Endothelial cell of umbilical vein (primary cell): ENCODE data around the gene PTH1R. TPM values are rescaled to one million over a fixed set of nuclear protein-coding genes. Genes with fewer than 3 reads are reported as not detected.

Experiments
- BruUV-seq: library from RNA; stranded (reverse); fragments of 400-500 nt; replicated peaks from 2 replicates; lab custom pipeline; 2021; lab: Mats Ljungman, UMichigan
- CTCF ChIA-PET: fragments of 300-600, 350-600 bp; sonication (Branson Sonifier 250); formaldehyde crosslinking; loops from one replicate; lab custom pipeline; 2021; ENCODE audit warnings: antibody characterized with exemption, inconsistent platforms; lab: Charles Lee
- POLR2A ChIA-PET: fragments of 300-600, 350-600 bp; sonication (Branson Sonifier 250); formaldehyde crosslinking; loops from one replicate; lab custom pipeline; 2021; ENCODE audit warnings: antibody characterized with exemption, inconsistent platforms; lab: Charles Lee
- DNase-seq: peaks from one replicate; pipeline ENCODE4 v3.0.0-alpha.2; 2011; ENCODE audit warnings: low read depth, low spot score
- FAIRE-seq: peaks from 2 replicates; lab custom pipeline; 2011; peaks lifted over from hg19 to GRCh38; lab: Jason Lieb, UNC
- H2AFZ ChIP-seq: 2 replicates; pipeline ENCODE4 v1.6.0; 2012; ENCODE audit warnings: low read depth, low read length, control low read depth, inconsistent platforms
- H3K27ac ChIP-seq: 2 replicates; pipeline ENCODE4 v1.5.1; 2011; ENCODE audit warnings: low read depth, mild to moderate bottlenecking, control low read depth, low read length, moderate library complexity; ENCODE audit not compliant: insufficient read depth
- H3K27me3 ChIP-seq, 2 experiments: 2 replicates each; pipeline versions ENCODE4 v1.6.0 to v1.6.1; 2011; ENCODE audit warnings: low read length in 2 of 2, mixed read lengths in 1 of 2; ENCODE audit not compliant: control insufficient read depth in 2 of 2, insufficient read depth in 2 of 2
- H3K36me3 ChIP-seq, 2 experiments: 2 replicates in 1 of 2; 3 replicates in 1 of 2; pipeline ENCODE4 v1.5.1; 2011; ENCODE audit warnings: low read length in 2 of 2, mild to moderate bottlenecking in 1 of 2, moderate library complexity in 1 of 2; ENCODE audit not compliant: control insufficient read depth in 2 of 2, insufficient read depth in 2 of 2; ENCODE audit errors: extremely low read depth in 1 of 2
- H3K4me1 ChIP-seq: 3 replicates; pipeline ENCODE4 v1.5.1; 2011; ENCODE audit warnings: mild to moderate bottlenecking, low read length; ENCODE audit not compliant: control insufficient read depth, insufficient read depth; ENCODE audit errors: extremely low read depth
- H3K4me2 ChIP-seq: 2 replicates; pipeline ENCODE4 v1.6.1; 2011; ENCODE audit warnings: low read length, control low read depth, mixed read lengths; ENCODE audit not compliant: insufficient read depth
- H3K4me3 ChIP-seq, 3 experiments: fragments of 200-600 bp in 1 of 3; sonication (generic), shearing (Covaris generic) in 1 of 3; replicated peaks in 1 of 3; 2 replicates each; pipeline ENCODE4 v1.5.1; 2011 to 2016; ENCODE audit warnings: control low read depth in 3 of 3, low read length in 3 of 3, mild to moderate bottlenecking in 2 of 3, inconsistent platforms in 1 of 3, low read depth in 1 of 3, moderate library complexity in 1 of 3; ENCODE audit not compliant: insufficient read depth in 1 of 3
- H3K79me2 ChIP-seq: 2 replicates; pipeline ENCODE4 v1.6.0; 2012; ENCODE audit warnings: low read length, inconsistent platforms; ENCODE audit not compliant: control insufficient read depth, insufficient read depth
- H3K9ac ChIP-seq: replicated peaks from 2 replicates; pipeline ENCODE3; 2011; ENCODE audit warnings: low read length, control low read depth; ENCODE audit not compliant: insufficient read depth; ENCODE audit errors: extremely low read depth
- H3K9me1 ChIP-seq: replicated peaks from 3 replicates; pipeline ENCODE4 v1.6.0; 2011; ENCODE audit warnings: mild to moderate bottlenecking, low read length; ENCODE audit not compliant: control insufficient read depth, insufficient read depth; ENCODE audit errors: extremely low read depth
- H3K9me3 ChIP-seq: replicated peaks from 2 replicates; pipeline ENCODE4 v1.5.1; 2012; ENCODE audit warnings: low read length, inconsistent platforms; ENCODE audit not compliant: control insufficient read depth, insufficient read depth
- H4K20me1 ChIP-seq: replicated peaks from 2 replicates; pipeline ENCODE3; 2011; ENCODE audit warnings: mild to moderate bottlenecking, low read length; ENCODE audit not compliant: control insufficient read depth, insufficient read depth; ENCODE audit errors: extremely low read depth
- CTCF ChIP-seq, 2 donors: IDR thresholded peaks; 1 replicate in 1 of 2; 2 replicates in 1 of 2; pipeline ENCODE4 v1.5.1; 2011; ENCODE audit warnings: low read length in 2 of 2, mild to moderate bottlenecking in 2 of 2, moderate library complexity in 2 of 2, control low read depth in 1 of 2, inconsistent platforms in 1 of 2, low read depth in 1 of 2; ENCODE audit not compliant: insufficient read depth in 1 of 2; ENCODE audit errors: extremely low read depth in 1 of 2
- EZH2 ChIP-seq: IDR thresholded peaks from 2 replicates; pipeline ENCODE4 v1.6.1; 2012; ENCODE audit warnings: borderline replicate concordance, low read depth, mild to moderate bottlenecking, moderate library complexity, low read length, inconsistent platforms; ENCODE audit not compliant: severe bottlenecking
- FOS ChIP-seq: IDR thresholded peaks from 2 replicates; pipeline ENCODE4 v1.6.1; 2011; ENCODE audit warnings: mild to moderate bottlenecking, low read length, moderate library complexity, borderline replicate concordance; ENCODE audit not compliant: insufficient read depth
- GATA2 ChIP-seq: IDR thresholded peaks from 2 replicates; pipeline ENCODE4 v1.7.0; 2011; ENCODE audit warnings: low read depth, mild to moderate bottlenecking, moderate library complexity, mixed read lengths, low read length; ENCODE audit not compliant: insufficient read length, insufficient read depth
- JUN ChIP-seq: IDR thresholded peaks from 2 replicates; pipeline ENCODE4 v1.6.1; 2011; ENCODE audit warnings: borderline replicate concordance, low read depth; ENCODE audit not compliant: insufficient read length, insufficient read depth
- MYC ChIP-seq: IDR thresholded peaks from one replicate; pipeline ENCODE4 v1.6.1; 2011; ENCODE audit warnings: mild to moderate bottlenecking, low read depth, low read length
- POLR2A ChIP-seq: IDR thresholded peaks from 2 replicates; pipeline ENCODE4 v1.6.1; 2012; ENCODE audit warnings: low read depth, mild to moderate bottlenecking, control low read depth, low read length
- POLR2AphosphoS5 ChIP-seq: IDR thresholded peaks from 2 replicates; pipeline ENCODE4 v1.6.1; 2012; ENCODE audit warnings: low read depth, mild to moderate bottlenecking, control low read depth, low read length, moderate library complexity; ENCODE audit not compliant: insufficient read depth
- dilution Hi-C: fragments of 300-500 bp; cut with MboI; formaldehyde crosslinking; loops from one replicate; pipeline ENCODE4 v1.15.0; 2019; ENCODE audit warnings: low sequenced_read_pairs; ENCODE audit not compliant: extremely low pct_ligation_motif_present
- intact Hi-C: fragments of 100-400 bp; cut with micrococcal nuclease; formaldehyde crosslinking; loops from one replicate; pipeline ENCODE4 v1.10.0; 2022
- polyA plus RNA-seq, 4 experiments: library from polyadenylated mRNA; depleted of rRNA in 3 of 4; stranded (reverse) in 3 of 4; unstranded in 1 of 4; fragments of >200 nt; gene quantifications; 2 replicates each; pipeline versions ENCODE4 v1.2.1 to v1.2.3, GENCODE V29; 2011 to 2012; ENCODE audit warnings: missing spikeins in 1 of 4
- total RNA-seq: library from RNA; stranded (reverse); gene quantifications from 2 replicates; pipeline ENCODE4 v1.2.3, GENCODE V29; 2021
- TF ChIP-seq, protein P1 (sequence below): IDR thresholded peaks from 2 replicates; pipeline ENCODE4 v1.6.1; 2011; ENCODE audit not compliant: insufficient read depth, insufficient read length

Gene PTH1R
- total and polyA plus RNA-seq, 2 donors (not counting 3 experiments of a cell fraction or from before 2014, with no cell fraction given): 0.08 to 0.46 TPM

DNA sequence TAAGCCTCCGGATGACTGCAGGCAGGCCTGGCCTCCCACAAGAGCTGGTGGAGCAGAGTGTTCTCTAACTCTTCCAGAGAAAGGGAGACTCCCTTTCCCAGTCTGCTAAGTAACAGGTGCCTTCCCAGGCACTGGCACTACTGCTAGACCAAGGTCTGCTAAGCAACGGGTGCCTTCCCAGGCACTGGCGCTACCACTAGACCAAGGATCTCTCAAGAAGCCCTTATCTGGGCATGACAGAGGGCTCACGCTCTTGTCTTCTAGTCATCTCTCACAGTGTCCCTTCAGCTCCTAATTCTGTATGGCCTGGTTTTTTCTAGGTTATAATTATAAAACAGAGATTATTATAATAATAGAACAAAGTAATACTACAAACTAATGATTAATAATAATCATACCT, 42.0 kb upstream of the PTH1R start:
- BruUV-seq: no TSS peak
- Histone ChIP-seq H2AFZ (no peak overlapping the region), H3K79me2 (no peaks in the 10 kb centered on the region), H3K9me3 (no peaks in the 10 kb centered on the region), H3K4me2 (no peak overlapping the region), H3K36me3 (no peaks in the 10 kb centered on the region), H3K27ac (no peak overlapping the region), H3K4me1 (no peaks in the 10 kb centered on the region), H3K4me3 (no peak overlapping the region), H3K27me3 (peaks cover 0 to 3% of the 10 kb centered on the region in 2 experiments), H3K9me1 (no peaks in the 10 kb centered on the region), H3K9ac (no peak overlapping the region), H4K20me1 (no peaks in the 10 kb centered on the region)
- FAIRE-seq: no peak
- no peak for DNase-seq
- CTCF ChIA-PET: no interaction called here
- POLR2A ChIA-PET: no interaction called here
- intact Hi-C loops (no loop called here), dilution Hi-C loops (no loop called here)
- TF ChIP-seq, protein P1, sequence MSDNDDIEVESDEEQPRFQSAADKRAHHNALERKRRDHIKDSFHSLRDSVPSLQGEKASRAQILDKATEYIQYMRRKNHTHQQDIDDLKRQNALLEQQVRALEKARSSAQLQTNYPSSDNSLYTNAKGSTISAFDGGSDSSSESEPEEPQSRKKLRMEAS: no peak
- TF ChIP-seq CTCF (IDR thresholded peaks at IDR 0.05; ENCODE audit: extremely low read depth in 1 of 2, insufficient read depth in 1 of 2, low read depth in 1 of 2, low read length in 2 of 2): no peak
- TF ChIP-seq FOS: no peak
- TF ChIP-seq EZH2: no peak
- TF ChIP-seq MYC: no peak
- TF ChIP-seq POLR2A: no peak

DNA sequence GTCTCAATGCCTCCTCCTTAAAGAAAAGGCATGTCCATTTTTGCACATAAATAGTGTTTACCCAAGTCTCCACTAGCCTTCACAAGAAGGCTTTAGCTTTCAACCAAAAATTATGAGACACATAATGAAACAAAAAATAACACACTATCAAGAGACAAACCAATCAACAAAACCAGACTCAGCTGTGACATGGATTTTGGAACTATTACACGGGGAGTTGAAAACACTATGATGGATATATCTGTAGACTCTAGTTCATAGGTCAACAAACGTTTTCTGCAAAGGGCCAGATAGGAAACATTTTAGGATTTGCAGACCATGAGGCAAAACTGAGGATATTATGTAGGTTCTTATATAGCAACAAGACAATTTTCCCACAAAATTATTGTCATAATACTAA, 39.2 kb upstream of the PTH1R start:
- no peak overlapping the region for H3K4me2 ChIP-seq

More for the DNA sequence above, 39.2 kb upstream of the PTH1R start:
- Histone ChIP-seq H3K4me1 (no peaks in the 10 kb centered on the region), H4K20me1 (no peaks in the 10 kb centered on the region), H3K9me1 (no peaks in the 10 kb centered on the region), H3K36me3 (no peaks in the 10 kb centered on the region), H3K79me2 (no peaks in the 10 kb centered on the region), H3K27ac (no peak overlapping the region), H3K9ac (no peak overlapping the region), H2AFZ (no peak overlapping the region), H3K4me3 (no peak overlapping the region), H3K9me3 (no peaks in the 10 kb centered on the region), H3K27me3 (peaks cover 0 to 11% of the 10 kb centered on the region in 2 experiments)
- FAIRE-seq: no peak
- intact Hi-C loops (no loop called here), dilution Hi-C loops (no loop called here)
- TF ChIP-seq GATA2 (no peak), POLR2A (no peak), JUN (no peak), MYC (no peak), EZH2 (no peak), FOS (no peak), CTCF (IDR thresholded peaks at IDR 0.05; ENCODE audit: extremely low read depth in 1 of 2, insufficient read depth in 1 of 2, low read depth in 1 of 2, low read length in 2 of 2) (no peak), POLR2AphosphoS5 (no peak)
- TF ChIP-seq, protein P1: no peak
- CTCF ChIA-PET: no interaction called here
- BruUV-seq: no TSS peak
- DNase-seq: no peak
- POLR2A ChIA-PET: no interaction called here
